GM21576 (cell line): Measurements from ENCODE around the gene URB2.
A peak's percentile ranks its signal among the peaks of the same experiment; 100 is the strongest.
"Not testable (repeated sequence)": the region's sequence is repeated elsewhere in the genome, so short reads cannot be mapped to it uniquely, and the experiment has no call there.

Experiments
- ATAC-seq: cut with Tn5 transposase; IDR thresholded peaks from one replicate; pipeline ENCODE4 v1.9.1; 2021; ENCODE audit warnings: mild to moderate bottlenecking, moderate library complexity; ENCODE audit not compliant: unreplicated experiment

The URB2 gene

GRCh38 chr1:229613938-229614337 is 12.1 kb upstream of the URB2 start:
- no peak for ATAC-seq

GRCh38 chr1:229614701-229615100 is 11.3 kb upstream of the URB2 start:
- ATAC-seq = no peak

DNA sequence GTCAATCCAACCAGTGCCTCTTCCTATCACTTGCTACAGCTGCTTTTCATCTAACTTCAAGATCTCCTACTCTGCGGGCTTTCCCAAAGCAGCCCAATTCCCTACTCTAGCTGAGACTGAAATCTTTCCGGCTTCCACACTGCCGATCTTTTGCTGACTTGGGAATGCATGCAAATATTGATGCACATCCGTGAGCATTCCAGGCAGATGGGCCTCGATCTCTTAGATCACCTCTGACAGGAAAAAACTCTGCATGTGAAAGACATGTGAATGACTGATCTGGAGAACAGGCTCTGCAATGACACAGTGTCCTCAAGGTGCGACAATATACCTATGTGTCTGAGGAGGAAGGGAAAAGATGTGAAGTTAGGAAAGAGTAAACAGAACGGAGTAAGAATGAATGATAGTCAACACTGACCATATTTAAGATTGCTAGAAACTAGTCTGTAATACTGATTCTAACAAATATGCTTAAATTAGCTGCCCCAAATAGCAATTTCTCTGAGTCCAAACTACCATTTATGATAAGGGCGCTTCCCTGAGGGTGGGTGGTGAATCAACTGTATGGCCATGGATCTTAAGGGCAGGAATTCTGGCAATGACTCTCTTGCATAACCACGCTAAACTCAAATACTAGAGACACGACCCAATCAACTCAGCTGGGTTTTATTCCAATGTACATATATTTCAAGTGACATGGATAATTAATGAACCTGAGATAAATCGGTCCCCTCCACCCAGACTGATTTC is 8.5 kb upstream of the URB2 start:
- ATAC-seq = no peak

DNA sequence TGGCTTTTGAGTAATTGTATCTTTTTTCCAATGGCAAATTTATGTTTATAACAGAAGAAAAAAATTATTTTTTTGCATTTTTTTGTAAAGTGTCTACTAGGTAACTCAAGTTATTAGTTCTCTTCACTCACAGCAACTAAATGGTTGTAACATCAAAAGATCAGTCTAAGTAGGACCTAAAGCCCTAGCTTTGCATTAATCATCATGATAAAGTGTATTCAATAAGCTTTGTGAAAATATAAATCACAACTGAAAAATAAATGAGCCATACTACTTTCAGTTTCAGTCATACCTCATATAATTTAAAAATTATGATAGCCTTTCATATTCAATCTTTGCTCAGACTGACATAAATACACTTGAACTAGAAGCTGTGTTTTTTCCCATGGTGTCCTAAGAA is 7.0 kb upstream of the URB2 start:
- ATAC-seq = no peak

GRCh38 chr1:229619614-229620013 is 6.4 kb upstream of the URB2 start:
- no peak for ATAC-seq

- no peak for ATAC-seq
These were observed 5.2 kb upstream of the URB2 start for GRCh38 chr1:229620876-229621275.

DNA sequence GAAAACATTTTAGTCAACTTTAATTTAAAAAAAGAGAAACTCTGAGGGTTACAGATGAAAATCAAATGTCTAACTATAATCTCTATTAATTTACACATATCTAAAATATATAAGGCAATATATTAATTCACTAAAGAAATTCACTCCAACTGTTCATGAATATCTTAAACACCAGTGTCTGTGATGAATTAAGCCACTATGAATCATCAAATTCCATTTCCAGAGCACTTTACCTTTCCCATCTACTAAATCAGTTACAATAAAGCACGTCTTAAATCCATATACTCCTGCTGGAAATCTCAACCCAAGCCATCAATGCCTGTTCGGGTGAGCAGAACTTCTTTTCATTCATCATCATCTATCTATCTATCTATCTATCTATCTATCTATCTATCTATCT is 4.4 kb upstream of the URB2 start:
- no peak for ATAC-seq

DNA sequence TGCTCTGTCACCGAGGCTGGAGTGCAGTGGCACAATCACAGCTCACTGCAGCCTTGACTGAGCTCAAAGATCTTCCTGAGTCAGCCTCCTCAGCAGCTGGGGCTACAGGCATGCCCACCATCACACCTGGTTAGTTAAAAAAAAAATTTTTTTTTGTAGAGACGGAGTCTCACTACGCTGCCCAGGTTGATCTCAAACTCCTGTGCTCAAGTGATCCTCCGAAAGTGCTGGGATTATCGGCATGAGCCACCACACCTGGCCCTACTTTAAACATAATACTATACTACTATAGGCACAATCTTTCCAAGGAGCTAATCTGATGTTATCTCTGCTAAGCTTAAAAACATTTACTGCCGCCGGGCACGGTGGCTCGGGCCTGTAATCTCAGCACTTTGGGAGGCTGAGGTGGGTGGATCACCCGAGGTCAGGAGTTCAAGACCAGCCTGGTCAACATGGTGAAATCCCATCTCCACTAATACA is 3.4 kb upstream of the URB2 start:
- ATAC-seq = not testable (repeated sequence)

DNA sequence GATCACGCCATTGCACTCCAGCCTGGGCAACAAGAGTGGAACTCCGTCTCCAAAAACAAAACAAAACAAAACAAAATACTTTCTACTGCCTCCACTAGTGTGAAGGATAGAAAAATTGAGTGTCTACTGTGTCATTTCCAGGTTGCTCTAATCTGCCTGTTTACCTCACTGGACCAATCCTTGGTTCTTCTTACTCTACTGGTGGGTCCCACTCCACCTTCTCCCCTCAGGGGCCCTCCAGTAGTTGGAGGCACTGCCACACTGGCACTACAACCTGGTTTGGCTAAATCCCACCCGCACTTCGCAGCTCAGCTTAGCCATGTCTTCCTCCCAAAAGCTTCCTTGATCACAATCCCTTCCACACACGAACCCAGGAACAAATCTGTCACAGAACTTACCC is 2.8 kb upstream of the URB2 start:
- no peak for ATAC-seq

- ATAC-seq = no peak
These were observed 2.2 kb upstream of the URB2 start for GRCh38 chr1:229623838-229624237.

DNA sequence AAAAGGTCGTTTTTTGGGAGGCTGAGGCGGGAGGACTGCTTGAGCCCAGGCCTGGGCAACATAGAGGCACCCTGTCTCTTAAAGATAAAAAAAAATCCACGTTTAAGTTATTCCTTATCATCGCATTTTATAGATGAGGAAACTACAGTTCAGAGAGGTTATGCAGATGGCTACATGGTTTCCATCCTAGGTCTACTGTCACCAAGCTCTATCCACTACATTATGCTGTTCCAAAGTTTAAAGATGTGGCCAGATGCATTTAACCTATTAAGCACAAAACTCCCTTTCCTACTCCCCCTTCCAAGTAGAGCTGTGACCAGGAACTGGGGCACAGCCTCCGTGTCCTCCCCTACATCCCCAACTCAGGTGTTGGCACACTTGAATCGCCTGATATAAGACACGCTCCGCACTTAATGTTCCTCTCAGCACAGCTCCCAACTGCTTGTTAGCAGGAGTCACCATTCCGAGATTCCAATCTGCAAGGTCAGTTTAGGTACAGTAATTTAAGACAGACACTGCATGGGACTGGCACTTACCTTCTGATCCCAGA is 1.5 kb upstream of the URB2 start:
- no peak for ATAC-seq

DNA sequence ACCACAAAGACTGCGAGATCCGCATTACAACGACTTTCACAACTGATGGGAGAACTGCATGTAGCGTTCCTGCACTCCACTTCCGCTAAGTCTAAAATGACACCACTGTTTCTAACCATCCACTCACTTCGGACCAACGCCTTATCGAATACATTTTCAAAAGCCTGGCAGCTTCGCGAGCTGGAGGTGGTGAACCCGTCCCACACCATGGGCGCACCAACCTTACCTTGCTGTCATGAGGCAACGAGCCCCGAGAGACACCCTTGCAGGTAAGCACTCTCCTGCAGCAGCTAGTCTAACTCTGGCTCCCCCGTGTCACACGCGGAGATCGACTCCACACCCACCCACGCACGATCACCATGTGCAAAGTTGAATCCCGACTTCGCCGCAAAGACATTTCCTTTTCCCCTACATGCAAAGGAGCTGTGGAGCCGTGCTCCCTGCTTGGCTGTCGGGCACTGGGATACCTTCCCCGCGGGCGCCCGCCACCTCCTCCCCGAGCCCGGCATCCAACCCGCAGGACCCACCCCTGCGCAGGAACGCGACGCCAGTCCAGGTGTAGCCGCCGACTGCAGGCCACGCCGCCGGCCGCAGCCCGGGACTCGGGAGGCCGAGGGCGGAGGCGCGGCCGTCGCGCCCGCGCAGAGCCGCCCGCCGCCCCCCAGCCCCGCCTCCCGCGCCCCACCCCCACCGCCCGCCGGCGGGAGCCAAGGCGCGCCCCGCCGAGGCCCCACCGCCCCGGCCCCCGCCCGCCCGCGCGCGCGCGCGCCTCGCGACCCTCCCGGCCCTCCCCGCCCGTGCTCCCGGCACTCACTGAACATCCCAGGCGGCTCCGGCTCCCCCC is 754 bp upstream of the URB2 start:
- peak; percentile 40 for ATAC-seq

DNA sequence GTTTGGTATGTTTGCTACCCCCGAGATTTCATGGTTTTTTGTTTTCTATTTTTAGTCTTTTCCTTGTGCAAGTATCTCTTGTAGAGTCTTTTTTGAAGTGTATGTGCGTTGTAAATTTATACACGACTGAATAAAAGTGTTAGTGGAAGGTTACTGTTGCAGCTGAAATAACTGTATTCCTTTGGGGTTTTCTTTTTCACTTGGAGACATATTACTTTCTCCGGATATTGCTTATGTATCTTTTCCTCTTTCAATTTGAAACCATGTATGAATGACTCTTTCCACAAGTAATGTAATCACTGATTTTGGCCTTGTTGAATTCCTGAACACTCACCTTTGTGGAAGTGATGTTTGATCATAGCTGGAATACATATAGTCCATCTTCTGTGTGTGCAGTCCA is 956 bp downstream of the URB2 start:
- ATAC-seq = no peak

GRCh38 chr1:229629261-229629660 is 3.2 kb downstream of the URB2 start:
- no peak for ATAC-seq

DNA sequence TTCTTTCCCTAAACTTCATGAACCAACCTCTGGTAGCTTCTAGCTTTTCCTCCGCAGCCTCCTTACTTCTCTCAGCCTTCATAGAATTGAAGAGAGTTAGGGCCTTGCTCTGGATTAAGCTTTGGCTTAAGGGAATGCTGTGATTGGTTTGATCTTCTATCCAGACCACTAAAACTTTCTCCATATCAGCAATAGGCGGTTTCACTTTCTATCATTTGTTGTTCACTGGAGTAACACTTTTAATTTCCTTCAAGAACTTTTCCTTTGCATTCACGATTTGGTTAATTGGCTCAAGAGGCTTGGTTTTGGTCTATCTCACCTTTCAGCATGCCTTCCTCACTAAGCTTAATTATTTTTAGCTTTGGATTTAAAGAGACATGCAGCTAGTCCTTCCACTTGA is 5.1 kb downstream of the URB2 start:
- no peak for ATAC-seq

DNA sequence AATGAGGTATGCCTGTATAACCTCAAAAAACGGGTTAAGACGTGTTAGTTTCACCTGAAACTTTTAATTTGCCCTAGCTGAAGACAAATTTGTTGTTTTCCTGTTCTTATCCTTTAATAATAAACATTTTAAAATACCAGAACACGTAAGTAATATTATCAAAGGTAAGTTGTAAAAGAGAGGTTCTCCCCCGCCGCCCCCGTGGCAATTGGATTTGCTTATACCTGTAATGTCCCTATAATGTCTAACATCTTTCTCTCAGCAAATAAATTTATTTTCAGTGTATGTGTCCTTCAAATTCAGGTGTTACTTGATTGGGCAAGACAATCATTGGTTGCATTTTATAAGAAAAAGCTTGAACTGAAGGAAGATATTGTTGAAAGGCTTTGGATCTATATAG is 5.9 kb downstream of the URB2 start:
- no peak for ATAC-seq

DNA sequence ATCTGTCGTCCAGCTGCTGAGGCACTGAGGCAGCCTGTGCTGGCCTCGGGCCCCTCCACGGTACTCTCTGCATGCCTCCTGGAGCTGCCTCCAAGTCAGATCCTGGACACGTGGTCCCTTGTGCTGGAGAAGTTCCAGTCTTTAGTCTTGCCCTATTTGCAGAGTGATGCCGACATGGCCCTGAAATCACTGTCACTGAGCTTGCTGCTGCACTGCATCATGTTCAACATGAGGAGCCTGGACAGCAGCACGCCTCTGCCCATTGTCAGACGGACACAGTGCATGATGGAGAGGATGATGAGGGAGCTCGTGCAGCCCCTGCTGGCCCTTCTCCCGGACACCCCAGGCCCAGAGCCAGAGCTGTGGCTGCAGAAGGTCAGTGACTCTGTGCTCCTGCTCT is 10.0 kb downstream of the URB2 start:
- no peak for ATAC-seq

- ATAC-seq = no peak
These were observed 11.7 kb downstream of the URB2 start for GRCh38 chr1:229637746-229638145.

- no peak for ATAC-seq
These were observed 14.4 kb downstream of the URB2 start for GRCh38 chr1:229640455-229640854.

DNA sequence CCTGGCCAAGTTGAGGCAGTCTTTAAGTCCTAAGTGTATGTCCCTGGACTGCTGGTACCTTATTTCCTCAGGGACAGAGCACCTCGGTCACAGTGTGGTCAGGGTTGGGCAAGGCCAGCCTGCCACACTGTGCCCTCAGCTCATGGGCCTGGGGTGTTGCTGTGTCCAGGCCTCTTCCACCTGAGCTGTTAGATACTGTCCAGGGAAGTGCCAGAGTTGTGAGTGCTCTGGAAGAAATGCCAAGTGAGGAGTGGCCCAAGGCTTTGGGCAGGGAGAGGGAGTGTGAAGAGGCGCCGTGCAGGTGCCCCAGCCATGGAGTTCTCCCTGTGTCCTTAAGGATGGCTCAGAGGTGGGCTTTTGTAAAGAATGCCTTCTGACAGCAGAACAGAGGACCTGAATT is 15.3 kb downstream of the URB2 start:
- no peak for ATAC-seq

DNA sequence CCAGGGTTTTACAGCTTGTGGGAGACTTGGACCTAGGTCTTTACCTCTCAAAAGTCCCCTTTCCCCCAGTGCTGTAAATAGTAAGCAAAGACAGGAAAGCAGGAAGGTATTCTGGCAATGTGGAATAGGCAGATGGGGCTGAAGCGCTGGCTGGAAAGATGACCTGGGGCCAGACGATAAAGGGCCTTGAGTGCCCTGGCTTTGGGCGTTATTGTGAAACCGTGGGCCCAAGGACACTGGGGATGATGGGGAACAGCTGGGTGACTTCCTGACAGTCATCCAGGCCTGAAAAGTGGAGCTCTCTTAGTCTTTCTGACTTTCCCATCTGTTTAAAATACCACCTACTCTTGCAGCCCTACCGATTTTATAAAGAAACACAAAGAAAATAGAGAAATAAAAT is 16.3 kb downstream of the URB2 start:
- ATAC-seq = no peak

- no peak for ATAC-seq
These were observed 16.9 kb downstream of the URB2 start for GRCh38 chr1:229642970-229643369.
